CD4-positive, alpha-beta T cell treated with Interferon gamma for 1 hour (primary cell): ENCODE measurements around the gene PCID2.

Source experiments
- DNase-seq: peaks from one replicate; pipeline ENCODE4 v3.0.0-alpha.2; 2020

The PCID2 gene

DNA sequence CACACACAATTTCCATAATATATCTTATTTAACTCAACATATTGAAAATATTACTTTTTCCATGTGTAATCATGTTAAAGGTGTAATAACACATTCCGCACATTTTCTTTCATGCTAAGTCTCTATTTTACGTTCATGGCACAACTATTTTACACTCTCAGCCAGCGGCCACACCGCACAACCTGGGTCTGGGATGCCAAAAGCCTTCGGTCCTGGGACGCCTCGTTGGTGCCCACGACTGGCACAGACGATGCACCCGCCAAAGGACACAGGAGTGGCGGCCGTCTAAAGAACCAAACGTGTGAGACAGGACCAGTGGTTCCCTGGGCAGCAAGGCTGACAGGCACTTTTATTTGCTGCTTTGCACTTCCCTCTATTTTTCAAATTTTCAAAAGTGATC is 60.1 kb downstream of the PCID2 start:
- DNase-seq = no peak

DNA sequence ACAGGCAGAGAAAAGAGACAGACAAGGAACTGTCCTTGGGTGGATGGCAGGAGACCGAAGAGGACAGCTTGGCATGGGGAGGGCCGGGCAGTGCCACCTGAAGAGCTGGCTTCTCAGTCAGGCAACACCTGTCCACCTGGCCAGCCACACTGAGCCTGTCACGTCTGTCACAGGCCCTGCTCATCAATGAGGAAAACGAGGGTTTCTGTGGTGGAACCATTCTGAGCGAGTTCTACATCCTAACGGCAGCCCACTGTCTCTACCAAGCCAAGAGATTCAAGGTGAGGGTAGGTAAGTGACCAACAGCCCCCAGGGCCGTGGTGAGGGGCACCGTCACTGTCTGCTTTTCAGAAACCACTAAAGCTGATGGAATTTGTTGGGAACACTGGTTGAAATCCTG is 61.3 kb downstream of the PCID2 start:
- DNase-seq = no peak

DNA sequence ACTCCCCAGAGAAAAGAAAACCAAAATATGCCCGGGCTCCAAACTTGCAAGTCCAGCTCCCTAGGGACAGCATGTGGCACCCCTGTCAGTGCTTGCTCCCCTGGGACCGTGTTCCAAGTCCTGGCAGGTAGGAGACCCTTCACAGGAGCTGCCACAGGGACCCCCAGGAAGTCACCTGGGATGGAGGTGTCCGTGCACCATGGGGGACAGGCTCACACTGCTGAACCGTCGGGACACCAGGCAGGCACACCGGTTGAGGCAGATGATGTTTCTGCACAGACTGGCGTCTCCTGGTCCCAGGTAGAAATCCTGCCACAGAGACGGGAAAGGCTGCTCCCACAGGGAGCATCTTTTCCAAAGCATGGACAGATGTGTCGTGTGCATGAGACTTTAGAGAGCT is 61.7 kb downstream of the PCID2 start:
- DNase-seq = no peak

DNA sequence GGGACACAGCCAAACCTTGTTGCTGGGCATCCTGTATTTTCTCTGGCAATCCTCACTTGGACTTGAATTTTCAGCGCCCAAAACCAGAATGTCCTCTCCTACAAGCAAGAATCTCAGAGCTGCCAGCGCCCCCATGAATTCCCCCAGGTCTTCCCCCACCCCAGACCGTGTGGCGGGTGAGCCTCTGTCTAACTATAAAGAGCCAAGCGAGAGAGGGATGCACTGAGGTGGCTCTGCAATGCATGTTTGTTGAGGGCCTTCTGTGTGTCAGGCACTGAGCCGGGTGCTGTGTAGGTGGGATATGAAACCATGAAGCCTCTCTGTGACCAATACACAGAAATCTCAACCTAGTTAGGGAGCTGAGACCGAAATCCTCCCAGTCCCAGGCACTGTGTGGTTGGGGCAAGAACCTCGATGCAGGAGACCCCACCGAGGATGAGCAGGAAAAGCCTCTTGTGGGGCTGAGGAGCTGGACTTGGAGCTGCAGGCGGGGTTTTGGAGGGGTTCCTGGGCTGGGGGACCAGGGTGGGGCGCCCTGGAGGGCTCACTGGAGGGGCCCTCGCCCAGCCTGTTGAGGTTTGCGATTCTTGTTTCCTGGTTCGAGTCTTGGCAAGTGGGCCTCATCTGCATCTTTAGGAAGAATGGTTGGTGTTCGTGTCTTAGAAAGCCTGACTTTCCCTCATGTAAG is 62.4 kb downstream of the PCID2 start:
- DNase-seq = no peak

DNA sequence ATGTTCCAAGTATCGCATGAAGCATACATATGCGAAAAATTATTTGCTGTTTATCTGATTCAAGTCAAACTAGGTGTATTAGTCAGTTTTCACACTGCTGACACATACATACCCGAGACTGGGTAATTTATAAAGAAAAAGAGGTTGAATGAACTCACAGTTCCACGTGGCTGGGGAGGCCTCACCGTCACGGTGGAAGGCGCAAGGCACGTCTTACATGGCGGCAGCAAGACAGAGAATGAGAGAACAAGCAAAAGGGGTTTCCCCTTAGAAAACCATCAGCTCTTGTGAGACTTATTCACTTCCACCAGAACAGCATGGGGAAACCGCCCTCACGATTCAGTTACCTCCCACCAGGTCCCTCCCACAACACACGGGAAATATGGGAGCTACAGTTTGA is 63.0 kb downstream of the PCID2 start:
- DNase-seq = no peak

DNA sequence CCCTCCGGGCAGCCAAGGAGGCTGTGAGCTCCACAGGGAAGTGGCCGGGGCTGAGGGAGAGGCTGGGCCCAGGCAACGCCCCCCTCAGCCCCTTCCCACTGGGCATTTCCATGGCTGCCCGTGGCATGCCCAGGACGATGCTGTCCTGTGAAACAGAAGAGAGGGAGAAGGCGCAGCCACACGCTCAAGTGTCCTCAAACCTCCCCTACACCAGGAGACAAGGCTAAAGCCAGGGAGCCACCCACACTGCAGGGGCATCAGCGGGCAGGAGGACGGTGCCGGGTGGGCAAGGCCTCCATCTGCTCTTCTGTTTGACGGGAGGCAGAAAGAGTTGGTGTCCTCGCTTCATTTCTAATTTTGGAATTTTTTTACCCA is 64.2 kb downstream of the PCID2 start:
- no peak for DNase-seq

DNA sequence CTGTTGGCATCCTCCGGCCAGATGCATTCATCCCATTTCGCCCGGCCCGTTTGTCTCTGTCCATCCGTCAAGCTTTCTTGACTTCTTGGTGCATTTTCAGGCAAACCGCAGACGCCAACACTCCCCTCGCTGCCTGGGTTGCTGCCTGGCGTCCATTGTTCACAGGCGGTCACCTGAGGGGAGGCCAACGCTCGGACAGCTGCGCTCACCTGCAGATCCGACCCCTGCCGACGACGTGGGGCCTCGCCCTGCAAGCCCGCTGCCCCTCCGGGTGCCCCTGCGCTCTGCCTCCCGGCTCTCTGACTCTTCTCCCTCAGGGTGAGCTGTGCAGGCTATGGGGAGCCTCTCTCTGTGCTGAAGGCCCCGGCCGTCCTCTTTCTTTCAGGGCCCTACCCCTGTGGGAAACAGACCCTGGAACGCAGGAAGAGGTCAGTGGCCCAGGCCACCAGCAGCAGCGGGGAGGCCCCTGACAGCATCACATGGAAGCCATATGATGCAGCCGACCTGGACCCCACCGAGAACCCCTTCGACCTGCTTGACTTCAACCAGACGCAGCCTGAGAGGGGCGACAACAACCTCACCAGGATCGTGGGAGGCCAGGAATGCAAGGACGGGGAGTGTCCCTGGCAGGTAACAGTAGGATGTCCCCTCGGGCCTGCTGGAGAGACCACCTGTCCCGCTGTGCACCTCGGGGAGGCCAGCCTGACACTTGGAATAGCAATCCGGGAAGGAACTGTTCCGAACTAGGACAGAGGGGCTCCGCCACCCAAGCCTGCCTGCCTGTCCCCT is 64.8 kb downstream of the PCID2 start:
- DNase-seq = no peak

DNA sequence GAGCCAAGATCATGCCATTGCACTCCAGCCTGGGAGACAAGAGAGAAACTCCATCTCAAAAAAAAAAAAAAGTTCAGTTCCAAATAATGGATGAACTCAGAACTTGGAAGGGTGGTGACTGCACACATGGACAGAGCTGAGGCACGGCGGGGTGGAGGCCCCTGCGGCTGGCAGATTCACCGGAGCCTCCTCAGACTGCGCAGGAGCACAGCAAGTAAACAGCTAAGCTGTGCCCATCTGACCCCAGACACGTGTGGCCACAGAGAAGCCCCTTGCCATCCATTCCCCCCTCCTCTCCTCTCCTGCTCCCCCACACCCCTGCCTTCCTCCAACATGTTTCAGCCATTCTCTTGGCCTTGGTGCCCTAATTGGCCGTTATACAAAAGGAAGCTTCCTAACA is 65.6 kb downstream of the PCID2 start:
- DNase-seq = no peak

DNA sequence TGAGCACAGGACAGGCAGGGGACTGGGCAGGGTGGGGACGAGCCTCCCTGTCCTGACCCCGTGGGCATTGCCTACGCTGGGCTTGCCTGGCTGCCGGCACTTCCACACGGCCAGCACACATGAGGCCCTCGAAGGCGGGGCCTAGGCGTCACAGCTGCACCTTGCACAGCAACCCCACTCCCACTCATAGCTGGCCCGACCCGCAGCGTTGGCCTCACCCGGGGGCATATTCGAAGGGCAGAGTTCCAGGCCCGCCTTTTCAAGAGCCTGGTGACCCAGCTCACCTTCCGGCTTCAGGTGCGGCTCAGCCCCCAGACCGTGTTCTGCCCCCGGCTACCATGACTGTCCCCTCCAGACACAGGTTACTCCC is 66.9 kb downstream of the PCID2 start:
- no peak for DNase-seq

DNA sequence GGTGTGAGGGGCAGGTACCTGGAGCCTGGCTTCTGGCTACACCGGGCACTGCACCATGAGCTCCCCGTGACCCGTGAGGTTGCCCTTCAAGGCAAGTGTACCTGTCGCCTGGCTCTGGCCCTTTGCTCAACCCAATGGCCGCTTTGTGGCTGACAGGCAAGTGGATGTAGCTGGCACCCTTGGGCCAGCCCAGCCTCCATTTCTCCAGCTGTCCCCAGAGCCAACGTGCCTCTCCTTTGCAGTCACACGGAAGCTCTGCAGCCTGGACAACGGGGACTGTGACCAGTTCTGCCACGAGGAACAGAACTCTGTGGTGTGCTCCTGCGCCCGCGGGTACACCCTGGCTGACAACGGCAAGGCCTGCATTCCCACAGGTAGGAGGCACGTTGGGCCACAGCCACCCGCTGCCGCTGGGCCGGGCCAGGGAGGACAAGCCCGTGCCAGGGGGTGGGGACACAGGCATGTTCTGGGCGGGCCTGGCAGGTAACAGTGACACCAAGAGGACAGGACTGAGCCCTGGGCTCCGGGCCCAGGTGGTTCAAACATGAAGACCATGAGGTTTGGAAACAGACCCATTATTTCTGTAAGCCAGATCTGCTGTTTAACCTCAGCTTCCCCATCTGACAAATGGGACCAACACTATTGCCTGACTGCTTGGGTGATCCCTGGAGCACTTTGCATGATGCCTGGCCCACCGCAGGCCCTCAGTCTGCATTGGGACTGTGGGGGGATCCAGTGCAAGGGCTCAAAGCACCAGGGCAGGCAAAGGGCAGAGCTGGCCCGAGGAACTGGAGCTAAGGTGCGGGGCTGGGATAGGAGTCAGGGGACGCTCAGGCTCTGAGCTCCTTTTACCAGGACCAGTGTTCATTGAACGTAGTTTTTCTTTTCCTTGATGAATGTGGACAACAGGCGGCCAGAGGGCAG is 67.5 kb downstream of the PCID2 start:
- no peak for DNase-seq

DNA sequence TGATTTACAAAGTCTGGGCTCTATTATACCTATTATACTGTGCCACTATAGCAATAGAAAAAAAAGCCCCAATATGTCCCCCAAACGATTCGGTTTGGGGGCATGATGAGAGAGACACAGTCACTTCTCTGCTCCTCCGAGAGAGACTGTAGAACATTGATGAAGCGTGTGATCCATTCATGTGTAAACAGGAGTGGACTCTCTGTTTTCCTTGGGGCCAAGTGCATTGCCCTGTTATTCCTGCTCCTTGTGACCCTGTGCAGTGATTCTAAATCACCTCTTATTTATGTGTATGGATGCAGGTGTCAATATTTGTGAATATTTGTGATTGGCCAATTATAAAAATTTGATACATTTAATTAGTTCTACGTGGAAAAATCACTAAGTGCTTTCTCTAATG is 68.9 kb downstream of the PCID2 start:
- DNase-seq = no peak

DNA sequence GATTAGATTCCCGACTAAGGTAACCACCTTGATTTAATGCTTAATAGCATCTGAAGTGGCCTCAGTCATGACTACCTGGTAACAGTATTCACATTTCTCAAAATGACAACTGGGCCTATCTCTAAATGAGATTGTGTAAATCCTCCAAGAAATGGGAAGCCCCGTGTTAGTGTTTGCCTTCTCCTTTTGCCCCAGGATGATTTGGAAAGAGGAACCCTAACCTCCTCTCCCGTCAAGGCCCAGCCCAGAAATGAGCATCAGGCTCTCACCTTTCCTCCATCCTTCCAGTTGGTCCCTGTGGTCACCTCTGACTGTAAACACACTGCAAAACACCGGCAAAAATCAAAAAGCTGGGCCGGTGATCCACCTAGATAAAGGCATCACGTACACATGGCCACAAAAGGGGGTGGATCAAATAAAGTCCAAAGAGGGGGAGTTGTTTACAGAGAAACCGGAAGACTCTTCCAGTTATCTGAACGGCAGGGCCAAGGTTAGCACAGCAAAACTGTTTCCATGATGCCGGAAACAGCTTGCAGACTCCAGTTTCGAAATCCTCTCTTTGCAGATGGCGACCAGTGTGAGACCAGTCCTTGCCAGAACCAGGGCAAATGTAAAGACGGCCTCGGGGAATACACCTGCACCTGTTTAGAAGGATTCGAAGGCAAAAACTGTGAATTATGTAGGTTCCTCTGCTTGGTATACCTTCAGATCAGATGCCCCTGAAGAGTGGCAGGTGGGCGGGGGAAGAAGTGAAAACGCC is 69.5 kb downstream of the PCID2 start:
- DNase-seq = no peak

DNA sequence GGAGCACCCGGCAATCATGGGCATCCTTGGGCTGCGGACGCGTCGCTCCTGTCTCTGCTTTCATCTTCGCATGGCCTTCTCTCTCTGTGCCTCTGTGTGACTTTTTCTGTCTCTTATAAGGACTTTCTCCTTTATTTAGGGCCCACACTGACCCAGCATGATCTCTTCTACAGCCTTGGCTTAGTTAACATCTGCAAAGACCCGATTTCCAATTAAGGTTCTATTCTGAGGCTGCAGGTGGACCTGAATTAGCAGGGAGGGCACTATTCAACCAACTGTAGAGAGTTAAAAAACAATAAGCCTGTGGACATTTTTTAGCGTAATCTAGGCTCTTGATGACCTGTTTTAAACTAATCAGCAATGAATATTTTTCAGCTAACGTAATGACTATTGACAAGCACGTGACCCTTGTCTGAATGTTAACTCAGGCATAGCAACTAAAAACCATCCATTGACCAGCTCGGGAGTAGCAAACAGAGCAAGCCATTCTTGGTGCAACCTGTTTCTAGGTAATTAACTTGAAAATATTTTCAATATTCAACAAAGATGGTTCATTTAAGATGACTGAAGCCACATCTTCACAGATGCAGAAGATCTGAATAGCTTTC is 70.7 kb downstream of the PCID2 start:
- no peak for DNase-seq

DNA sequence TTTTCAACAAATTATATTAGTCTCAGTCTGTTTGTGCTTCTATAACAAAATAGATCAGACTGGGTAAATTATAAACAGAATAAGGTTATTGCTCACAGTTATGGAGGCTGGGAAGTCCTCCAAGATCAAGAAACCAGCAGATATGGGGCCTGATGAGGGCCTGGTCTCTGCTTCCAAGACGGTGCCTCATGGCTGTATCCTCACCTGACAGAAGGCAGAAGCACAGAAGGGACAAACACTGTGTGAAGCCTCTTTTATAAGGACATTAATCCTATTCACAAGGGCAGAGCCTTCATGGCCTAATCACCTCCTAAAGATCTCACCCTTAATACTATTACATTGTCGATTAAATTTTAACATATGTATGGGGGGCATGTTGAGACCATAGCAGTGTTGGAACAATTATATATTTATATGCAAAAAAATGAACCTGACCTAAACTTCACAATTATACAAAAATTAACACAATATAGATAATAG is 73.1 kb downstream of the PCID2 start:
- no peak for DNase-seq

DNA sequence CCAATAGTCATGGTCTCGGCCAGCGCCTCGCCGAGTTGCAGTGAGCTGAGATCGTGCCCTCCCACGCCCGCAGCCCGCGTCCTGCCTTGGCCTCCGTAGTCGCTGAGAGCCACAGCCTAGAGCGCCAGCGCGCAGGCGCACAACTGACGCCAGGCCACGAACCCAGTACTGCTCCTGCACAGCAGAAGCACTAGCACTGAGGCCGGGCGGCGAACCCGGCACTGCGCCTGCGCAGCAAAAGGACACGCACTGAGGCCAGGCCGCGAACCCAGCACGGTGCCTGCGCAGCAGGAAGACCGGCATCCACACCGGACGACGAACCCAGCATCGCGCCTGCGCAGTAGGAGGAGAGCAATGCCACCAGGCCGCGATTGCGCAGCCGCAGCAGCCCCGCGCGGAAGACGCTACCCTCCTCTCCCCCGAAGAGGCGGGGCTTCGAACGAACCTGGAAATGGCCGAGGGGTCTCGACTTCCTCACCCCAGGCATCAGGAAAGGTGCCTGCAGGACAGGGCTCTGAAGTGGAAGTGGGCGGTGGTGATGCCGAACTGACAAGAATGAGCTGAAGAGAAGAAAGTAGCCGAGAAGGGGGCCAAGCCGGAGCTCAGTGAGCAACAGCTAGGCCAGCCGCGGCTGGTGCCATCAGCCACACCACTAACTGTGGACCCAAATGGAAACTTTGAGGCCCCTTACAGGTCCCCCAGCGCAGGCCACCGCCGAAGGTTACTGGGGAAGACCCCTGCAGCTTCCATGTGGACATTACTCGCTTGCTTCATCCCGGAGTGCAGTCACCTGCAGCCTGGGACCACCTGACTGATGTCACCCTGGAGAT is 78.3 kb downstream of the PCID2 start:
- no peak for DNase-seq

DNA sequence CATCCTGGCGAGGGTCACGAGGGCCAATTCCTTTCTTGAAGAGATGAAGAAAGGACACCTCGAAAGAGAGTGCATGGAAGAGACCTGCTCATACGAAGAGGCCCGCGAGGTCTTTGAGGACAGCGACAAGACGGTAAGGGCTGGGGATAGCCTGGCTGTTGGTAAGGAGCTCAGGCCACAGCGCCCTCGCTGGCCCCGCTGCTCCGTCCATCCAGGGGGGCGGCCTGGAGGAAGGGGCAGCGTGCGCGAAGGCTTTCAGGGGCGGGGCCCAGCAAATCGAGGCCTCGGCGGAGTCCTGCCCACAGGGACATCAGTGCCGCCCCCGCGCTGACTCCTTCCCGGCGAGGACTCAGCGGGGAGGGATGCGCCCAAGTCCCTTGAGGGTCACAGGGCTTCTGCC is 79.0 kb downstream of the PCID2 start:
- no peak for DNase-seq
